Naive thymus-derived CD4-positive, alpha-beta T cell (primary cell): ENCODE results near the gene RPL38. TPM values are rescaled to one million over a fixed set of nuclear protein-coding genes. Genes with fewer than 3 reads are reported as not detected.

Experiments used
- ATAC-seq: fragments of 150-1000 bp; cut with Tn5 transposase; 2 replicates; pipeline ENCODE4 v1.10.0; 2021; ENCODE audit warnings: mild to moderate bottlenecking, moderate library complexity
- CTCF ChIA-PET: fragments of 350-600 bp; sonication (Branson Sonifier 250); formaldehyde crosslinking; loops from one replicate; lab custom pipeline; 2021; ENCODE audit warnings: antibody characterized with exemption; lab: Charles Lee
- POLR2A ChIA-PET: fragments of 350-600 bp; sonication (Branson Sonifier 250); formaldehyde crosslinking; loops from one replicate; lab custom pipeline; 2021; ENCODE audit warnings: antibody characterized with exemption, inconsistent platforms; lab: Charles Lee
- DNase-seq, 9 donors: peaks; one replicate each; pipeline versions ENCODE4 v3.0.0 to v3.0.0-alpha.2; 2020 to 2022; ENCODE audit warnings: mixed read lengths in 1 of 9
- H3K27ac ChIP-seq: one replicate; pipeline ENCODE4 v1.7.0; 2013; ENCODE audit warnings: mild to moderate bottlenecking, low read depth, low read length, moderate library complexity
- H3K27me3 ChIP-seq, 2 donors: one replicate each; pipeline ENCODE4 v1.7.0; 2013; ENCODE audit warnings: low read length in 2 of 2, mild to moderate bottlenecking in 2 of 2, moderate library complexity in 2 of 2; ENCODE audit not compliant: control insufficient read depth in 2 of 2, insufficient read depth in 2 of 2
- H3K36me3 ChIP-seq, 3 experiments: 1 replicate in 2 of 3; 2 replicates in 1 of 3; pipeline ENCODE4 v1.7.0; 2013; ENCODE audit warnings: low read length in 3 of 3, mild to moderate bottlenecking in 3 of 3, moderate library complexity in 1 of 3; ENCODE audit not compliant: insufficient read depth in 3 of 3, control insufficient read depth in 2 of 3
- H3K4me1 ChIP-seq, 2 donors: one replicate each; pipeline ENCODE4 v1.7.0; 2013; ENCODE audit warnings: low read length in 2 of 2, mild to moderate bottlenecking in 2 of 2, moderate library complexity in 1 of 2; ENCODE audit not compliant: control insufficient read depth in 2 of 2, insufficient read depth in 2 of 2
- H3K4me3 ChIP-seq: 2 replicates; pipeline ENCODE4 v1.7.0; 2013; ENCODE audit warnings: mild to moderate bottlenecking, low read length
- H3K9me3 ChIP-seq, 3 experiments: 1 replicate in 2 of 3; 2 replicates in 1 of 3; pipeline ENCODE4 v1.7.0; 2013; ENCODE audit warnings: low read length in 3 of 3; ENCODE audit not compliant: control insufficient read depth in 2 of 3
- H3K27ac Mint-ChIP-seq, 9 donors: one replicate each; pipeline ENCODE4 v1.8.0; 2020 to 2022; ENCODE audit warnings: mixed read lengths in 9 of 9, mild to moderate bottlenecking in 8 of 9, moderate library complexity in 5 of 9, inconsistent platforms in 2 of 9
- H3K27me3 Mint-ChIP-seq, 5 donors: one replicate each; pipeline ENCODE4 v1.8.0; 2021 to 2022; ENCODE audit warnings: mixed read lengths in 5 of 5, mild to moderate bottlenecking in 1 of 5
- H3K36me3 Mint-ChIP-seq, 5 donors: one replicate each; pipeline ENCODE4 v1.8.0; 2020 to 2022; ENCODE audit warnings: mixed read lengths in 5 of 5, mild to moderate bottlenecking in 3 of 5, inconsistent platforms in 1 of 5
- H3K4me1 Mint-ChIP-seq, 7 donors: one replicate each; pipeline ENCODE4 v1.8.0; 2020 to 2022; ENCODE audit warnings: mixed read lengths in 7 of 7, mild to moderate bottlenecking in 3 of 7, inconsistent platforms in 1 of 7
- H3K4me3 Mint-ChIP-seq, 10 donors: one replicate each; pipeline ENCODE4 v1.8.0; 2020 to 2022; ENCODE audit warnings: mild to moderate bottlenecking in 10 of 10, mixed read lengths in 10 of 10, moderate library complexity in 6 of 10, inconsistent platforms in 2 of 10
- H3K9me3 Mint-ChIP-seq, 11 donors: one replicate each; pipeline ENCODE4 v1.8.0; 2020 to 2022; ENCODE audit warnings: mixed read lengths in 11 of 11, mild to moderate bottlenecking in 4 of 11, inconsistent platforms in 1 of 11, moderate library complexity in 1 of 11
- intact Hi-C, 2 donors: fragments of 100-400 bp; cut with micrococcal nuclease; formaldehyde crosslinking; loops; one replicate each; pipeline ENCODE4 v1.15.1; 2023
- polyA plus RNA-seq, 2 donors: library from polyadenylated mRNA; unstranded; fragments of 300-500 nt; fragmentation: Illumina TruSeq; gene quantifications; one replicate each; pipeline ENCODE4 v1.2.3, GENCODE V29; 2021
- total RNA-seq, 6 experiments: library from RNA in 5 of 6; stranded (reverse) in 5 of 6; gene quantifications; 1 replicate in 5 of 6; 2 replicates in 1 of 6; pipeline ENCODE4 v1.2.3 and lab custom pipeline; 2021 to 2026

The RPL38 gene
- total and polyA plus RNA-seq, 7 experiments from 2014 or later, result 1,097 to 2,553 (median 2,002) TPM

DNA sequence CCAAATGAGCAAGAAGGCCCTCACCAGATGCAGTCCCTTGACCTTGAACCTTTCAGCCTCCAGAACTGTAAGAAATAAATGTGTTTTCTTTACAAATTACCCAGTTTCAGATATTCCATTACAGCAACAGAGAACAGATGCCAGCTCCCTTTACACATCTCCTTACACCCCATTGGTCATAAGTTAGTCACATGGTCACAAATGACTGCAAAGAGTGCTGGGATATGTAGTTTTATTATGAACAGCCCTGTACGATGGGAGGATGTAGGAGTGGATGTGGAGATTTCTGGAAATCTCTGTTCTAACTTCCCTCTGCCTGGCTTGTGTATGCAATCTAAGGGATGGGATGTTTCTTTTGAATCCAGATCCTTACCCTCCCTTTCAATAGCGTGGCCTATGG, 13.3 kb upstream of the RPL38 start:
- H3K9me3 ChIP-seq, result no peaks in the 10 kb centered on the region
- peak; percentile 77 for ATAC-seq
- no peak overlapping the region for H3K4me3 ChIP-seq
- intact Hi-C loops, result no loop called here
- no peaks in the 10 kb centered on the region for H3K27me3 ChIP-seq
- peaks cover 0 to 6% (median 0%) of the 10 kb centered on the region in 11 donors for H3K9me3 Mint-ChIP-seq
- peaks cover 0 to 23% (median 10%) of the 10 kb centered on the region in 5 donors for H3K27me3 Mint-ChIP-seq
- peaks cover 0 to 5% (median 0%) of the 10 kb centered on the region in 7 donors for H3K4me1 Mint-ChIP-seq
- DNase-seq, result peak in 1 of 9 donors; percentile 29
- ChIA-PET POLR2A (no interaction called here), CTCF (no interaction called here)
- no peaks in the 10 kb centered on the region for H3K36me3 ChIP-seq
- H3K36me3 Mint-ChIP-seq, result no peaks in the 10 kb centered on the region
- H3K4me1 ChIP-seq, result no peaks in the 10 kb centered on the region
- no peak overlapping the region for H3K4me3 Mint-ChIP-seq
- H3K27ac Mint-ChIP-seq, result no peak overlapping the region
- no peak overlapping the region for H3K27ac ChIP-seq

DNA sequence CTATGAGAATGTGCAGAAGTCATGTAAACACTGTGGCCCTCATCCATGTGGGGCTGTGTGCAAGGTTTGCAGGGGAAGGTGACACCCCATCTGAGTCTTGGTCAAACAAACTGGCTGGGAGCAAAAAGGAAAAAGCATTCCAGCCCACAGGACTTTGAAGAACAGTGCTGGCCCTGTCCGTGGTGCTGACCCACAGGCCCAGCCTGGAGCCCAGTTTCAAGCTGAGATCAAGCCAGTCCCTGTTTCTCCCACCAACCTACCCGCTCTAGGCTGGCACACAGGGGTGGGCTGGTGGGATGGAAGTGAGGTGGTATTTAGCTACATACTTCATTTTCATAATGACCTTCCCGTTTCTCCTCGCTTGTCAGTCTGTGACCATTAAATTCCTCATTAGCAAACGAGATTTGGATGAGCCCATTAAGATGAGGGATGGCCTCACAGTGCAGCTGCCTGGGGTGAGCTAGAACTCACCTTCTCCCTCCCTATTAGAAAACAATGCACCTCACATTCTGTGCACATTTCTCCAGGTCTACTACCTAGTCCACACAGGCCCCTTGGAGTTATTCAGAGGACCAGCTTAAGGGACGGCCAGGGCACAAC, 12.6 kb upstream of the RPL38 start:
- DNase-seq (no peak), ATAC-seq (no peak)
- H3K4me3 ChIP-seq, result no peak overlapping the region
- no peak overlapping the region for H3K27ac Mint-ChIP-seq
- H3K27me3 Mint-ChIP-seq, result peaks cover 0 to 31% (median 15%) of the 10 kb centered on the region in 5 donors
- H3K36me3 Mint-ChIP-seq, result no peaks in the 10 kb centered on the region
- H3K4me1 ChIP-seq, result no peaks in the 10 kb centered on the region
- ChIA-PET POLR2A (no interaction called here), CTCF (interaction anchor here (0.9 kb wide), 1 partner anchor 9 kb away, joined by 6 read pairs; no protein-coding TSS in a partner anchor)
- peaks cover 0 to 6% (median 0%) of the 10 kb centered on the region in 11 donors for H3K9me3 Mint-ChIP-seq
- H3K4me1 Mint-ChIP-seq, result peaks cover 0 to 5% (median 0%) of the 10 kb centered on the region in 7 donors
- intact Hi-C loops, result no loop called here
- H3K4me3 Mint-ChIP-seq, result no peak overlapping the region
- no peak overlapping the region for H3K27ac ChIP-seq
- no peaks in the 10 kb centered on the region for H3K9me3 ChIP-seq
- no peaks in the 10 kb centered on the region for H3K27me3 ChIP-seq
- H3K36me3 ChIP-seq, result no peaks in the 10 kb centered on the region

DNA sequence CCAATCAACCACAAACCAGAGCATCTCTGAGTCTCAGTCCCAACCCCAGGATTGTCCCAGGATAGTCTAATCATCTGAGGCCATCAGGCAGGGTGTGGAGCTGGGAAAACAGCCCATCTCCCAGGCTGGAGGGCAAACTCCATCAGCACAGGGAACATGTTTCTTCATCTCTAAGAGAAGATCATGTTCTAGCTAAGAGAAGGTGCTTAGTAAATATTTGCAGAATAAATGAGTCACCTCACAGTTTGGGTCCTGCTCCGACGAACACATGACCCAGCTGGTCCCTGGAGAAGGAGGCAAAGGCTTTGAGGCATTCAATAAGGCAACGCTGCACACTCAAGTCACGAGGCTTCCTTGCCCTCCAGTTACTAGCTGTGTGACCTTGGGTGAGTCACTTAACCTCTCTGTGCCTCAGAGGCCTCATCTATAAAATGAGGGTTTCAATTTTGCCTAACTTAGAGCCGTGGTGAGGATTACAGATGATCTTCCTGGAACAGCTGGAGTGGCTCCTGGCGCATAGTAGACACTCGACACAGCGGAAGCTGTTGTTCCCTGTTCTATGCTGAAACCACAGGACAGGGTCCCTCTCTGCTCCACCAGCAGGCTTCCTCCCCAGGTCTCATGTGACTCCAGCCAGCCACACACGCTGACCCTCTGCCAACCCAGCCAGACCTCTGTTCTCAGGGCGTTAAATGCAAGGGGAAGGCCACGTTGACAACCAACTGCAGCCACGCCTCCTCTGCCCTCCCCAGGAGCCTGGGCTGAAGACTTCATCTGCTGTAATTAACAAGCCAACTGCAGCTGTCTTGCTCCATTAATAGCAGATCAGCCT, 10.3 kb upstream of the RPL38 start:
- intact Hi-C loops, result no loop called here
- Mint-ChIP-seq H3K27ac (no peak overlapping the region), H3K4me1 (peaks cover 0 to 5% (median 0%) of the 10 kb centered on the region in 7 donors), H3K9me3 (peaks cover 0 to 6% (median 0%) of the 10 kb centered on the region in 11 donors), H3K27me3 (peaks cover 0 to 32% (median 15%) of the 10 kb centered on the region in 5 donors), H3K36me3 (no peaks in the 10 kb centered on the region), H3K4me3 (no peak overlapping the region)
- ATAC-seq, result peak; percentile 77
- no peaks in the 10 kb centered on the region for H3K27me3 ChIP-seq
- no peak overlapping the region for H3K4me3 ChIP-seq
- no peak overlapping the region for H3K27ac ChIP-seq
- DNase-seq, result no peak
- no peaks in the 10 kb centered on the region for H3K4me1 ChIP-seq
- no peaks in the 10 kb centered on the region for H3K9me3 ChIP-seq
- CTCF ChIA-PET, result no interaction called here
- POLR2A ChIA-PET, result no interaction called here
- H3K36me3 ChIP-seq, result no peaks in the 10 kb centered on the region

DNA sequence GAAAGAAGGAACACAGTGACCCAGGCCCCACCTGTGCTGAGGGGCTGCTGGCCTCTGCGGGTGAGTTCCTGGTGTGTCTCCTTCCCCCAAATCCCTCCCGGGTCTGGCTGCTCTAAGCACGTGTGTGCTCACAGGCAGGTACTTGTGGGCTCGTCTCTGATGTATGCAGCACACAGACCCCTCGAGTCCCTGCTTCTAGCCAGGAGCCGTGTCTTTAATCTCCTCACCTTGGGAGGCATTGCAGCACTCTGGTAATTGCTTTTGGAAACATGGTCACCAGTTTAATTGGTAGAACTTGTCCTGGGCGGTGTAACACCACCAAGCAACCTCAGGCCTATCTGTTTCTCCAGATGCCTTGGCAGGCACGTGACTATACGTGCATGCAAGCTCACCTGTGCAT, 8.8 kb upstream of the RPL38 start:
- H3K27me3 Mint-ChIP-seq, result peaks cover 2 to 30% (median 19%) of the 10 kb centered on the region in 5 donors
- no peaks in the 10 kb centered on the region for H3K36me3 Mint-ChIP-seq
- H3K27ac ChIP-seq, result no peak overlapping the region
- H3K4me3 ChIP-seq, result no peak overlapping the region
- no peaks in the 10 kb centered on the region for H3K9me3 ChIP-seq
- peaks cover 0 to 6% (median 0%) of the 10 kb centered on the region in 11 donors for H3K9me3 Mint-ChIP-seq
- no peaks in the 10 kb centered on the region for H3K27me3 ChIP-seq
- intact Hi-C loops, result no loop called here
- no peak overlapping the region for H3K27ac Mint-ChIP-seq
- peaks cover 0 to 14% (median 6%) of the 10 kb centered on the region in 7 donors for H3K4me1 Mint-ChIP-seq
- DNase-seq (no peak), ATAC-seq (no peak)
- no peaks in the 10 kb centered on the region for H3K36me3 ChIP-seq
- POLR2A ChIA-PET, result no interaction called here
- CTCF ChIA-PET, result no interaction called here
- peaks cover 0 to under 1% of the 10 kb centered on the region in 2 donors for H3K4me1 ChIP-seq
- no peak overlapping the region for H3K4me3 Mint-ChIP-seq

DNA sequence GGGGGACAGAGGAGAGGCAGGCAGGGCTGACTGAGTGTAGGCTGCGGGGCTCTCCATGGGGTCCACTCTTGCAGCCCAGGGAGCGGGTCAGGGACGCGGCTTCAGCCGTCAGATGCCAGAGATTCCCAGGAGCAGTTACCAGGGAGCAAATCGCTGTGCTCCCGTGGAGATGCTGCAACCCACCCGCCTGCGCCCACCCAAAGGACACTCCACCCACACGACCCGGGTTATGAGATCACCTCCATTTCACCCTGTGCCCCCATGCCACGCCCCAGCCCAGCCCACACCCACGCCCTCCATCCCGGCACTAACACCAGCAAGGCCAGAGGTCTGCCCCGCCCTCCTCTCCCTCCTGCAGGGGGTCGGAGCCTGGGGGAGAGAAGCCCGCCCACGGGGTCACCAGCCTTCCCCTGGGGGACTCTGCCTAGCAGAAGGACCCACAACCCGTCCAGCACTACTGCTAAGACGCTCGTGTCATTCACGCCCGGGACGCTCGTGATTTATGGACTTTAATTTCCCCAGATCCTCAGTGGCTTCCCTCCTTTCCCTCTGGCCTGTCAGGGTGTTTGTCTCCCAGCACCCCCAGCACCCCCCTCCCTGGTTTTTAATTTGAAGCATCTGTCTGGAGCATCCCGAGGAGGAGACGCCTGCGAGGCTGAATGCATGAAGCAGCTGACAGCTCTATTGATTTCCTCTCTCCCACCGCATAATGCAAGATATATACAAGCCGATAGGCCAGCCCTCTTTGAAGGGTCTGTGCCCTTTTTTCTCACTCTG, 6.7 kb upstream of the RPL38 start:
- POLR2A ChIA-PET, result interaction anchor here (0.6 kb wide), 1 partner anchor 17 kb away, joined by 3 read pairs; no protein-coding TSS in a partner anchor
- intact Hi-C loops, result no loop called here
- H3K4me1 Mint-ChIP-seq, result peaks cover 0 to 16% (median 8%) of the 10 kb centered on the region in 7 donors
- CTCF ChIA-PET, result interaction anchor here (0.5 kb wide), 1 partner anchor 183 kb away, joined by 3 read pairs; no protein-coding TSS in a partner anchor
- Histone ChIP-seq H3K36me3 (no peaks in the 10 kb centered on the region), H3K27ac (no peak overlapping the region), H3K4me1 (peaks cover 0 to 3% of the 10 kb centered on the region in 2 donors), H3K27me3 (peaks cover 0 to 5% of the 10 kb centered on the region in 2 donors), H3K9me3 (no peaks in the 10 kb centered on the region), H3K4me3 (no peak overlapping the region)
- peaks cover 8 to 44% (median 26%) of the 10 kb centered on the region in 5 donors for H3K27me3 Mint-ChIP-seq
- H3K27ac Mint-ChIP-seq, result no peak overlapping the region
- peaks cover 0 to 2% (median 0%) of the 10 kb centered on the region in 11 donors for H3K9me3 Mint-ChIP-seq
- no peak for ATAC-seq
- H3K4me3 Mint-ChIP-seq, result no peak overlapping the region
- DNase-seq, result no peak
- no peaks in the 10 kb centered on the region for H3K36me3 Mint-ChIP-seq

DNA sequence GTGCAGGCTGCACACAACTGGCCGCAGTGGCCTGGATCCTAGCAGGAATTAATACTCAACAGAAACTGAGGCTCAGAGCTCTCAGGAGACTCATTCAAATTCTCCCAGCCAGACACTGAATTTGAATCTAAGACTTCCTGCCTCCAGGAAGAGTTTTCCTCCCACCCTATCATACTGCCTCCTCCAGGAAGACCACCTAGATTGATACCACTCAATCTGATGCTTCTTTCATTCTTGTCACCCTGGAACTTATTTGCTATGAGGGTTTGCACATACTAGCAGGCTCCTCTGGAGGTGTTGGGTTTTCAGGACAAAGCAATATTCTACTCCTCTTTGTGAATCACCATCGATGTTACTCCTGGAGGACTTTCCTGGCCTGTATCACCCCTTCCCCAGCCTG, 5.7 kb upstream of the RPL38 start:
- Mint-ChIP-seq H3K4me1 (peaks cover 0 to 16% (median 8%) of the 10 kb centered on the region in 7 donors), H3K27ac (no peak overlapping the region), H3K36me3 (no peaks in the 10 kb centered on the region), H3K4me3 (no peak overlapping the region), H3K9me3 (peaks cover 0 to 3% (median 0%) of the 10 kb centered on the region in 11 donors), H3K27me3 (peaks cover 8 to 45% (median 26%) of the 10 kb centered on the region in 5 donors)
- no peak for ATAC-seq
- no peak for DNase-seq
- H3K27me3 ChIP-seq, result peaks cover 0 to 5% of the 10 kb centered on the region in 2 donors
- H3K27ac ChIP-seq, result no peak overlapping the region
- ChIA-PET POLR2A (interaction anchor here (0.6 kb wide), 1 partner anchor 18 kb away, joined by 3 read pairs; no protein-coding TSS in a partner anchor), CTCF (no interaction called here)
- no peak overlapping the region for H3K4me3 ChIP-seq
- H3K4me1 ChIP-seq, result peaks cover 0 to 3% of the 10 kb centered on the region in 2 donors
- H3K36me3 ChIP-seq, result no peaks in the 10 kb centered on the region
- intact Hi-C loops, result no loop called here
- no peaks in the 10 kb centered on the region for H3K9me3 ChIP-seq
